Activated T-cell treated with anti-CD3 and anti-CD28 coated beads for 1 hour (primary cell): ENCODE results near the gene HIPK4.
"Not testable (repeated sequence)": the region's sequence is repeated elsewhere in the genome, so short reads cannot be mapped to it uniquely, and the experiment has no call there.

Experiments
- DNase-seq: peaks from one replicate; pipeline ENCODE4 v3.0.0-alpha.2; 2020; ENCODE audit warnings: low read depth

HIPK4 gene

GRCh38 chr19:40392894-40393517 is 3.0 kb upstream of the HIPK4 start:
- no peak for DNase-seq

- no peak for DNase-seq
Measured at GRCh38 chr19:40392123-40392522, 2.1 kb upstream of the HIPK4 start.

GRCh38 chr19:40389404-40390083 is 437 bp downstream of the HIPK4 start:
- no peak for DNase-seq

GRCh38 chr19:40388481-40388880 is 1.5 kb downstream of the HIPK4 start:
- DNase-seq: no peak

- DNase-seq: no peak
Measured at GRCh38 chr19:40387155-40387554, 2.8 kb downstream of the HIPK4 start.

GRCh38 chr19:40383668-40384248 is 6.2 kb downstream of the HIPK4 start:
- DNase-seq: no peak

GRCh38 chr19:40381321-40381720 is 8.7 kb downstream of the HIPK4 start:
- DNase-seq: no peak

GRCh38 chr19:40380199-40381037 is 9.6 kb downstream of the HIPK4 start:
- no peak for DNase-seq

GRCh38 chr19:40379446-40380198 is 10.4 kb downstream of the HIPK4 start:
- DNase-seq: no peak

GRCh38 chr19:40378509-40378908 is 11.5 kb downstream of the HIPK4 start:
- no peak for DNase-seq

- no peak for DNase-seq
Measured at GRCh38 chr19:40377876-40378385, 12.1 kb downstream of the HIPK4 start.

- no peak for DNase-seq
Measured at GRCh38 chr19:40376286-40376862, 13.6 kb downstream of the HIPK4 start.

- DNase-seq: no peak
Measured at GRCh38 chr19:40374084-40374483, 15.9 kb downstream of the HIPK4 start.

- DNase-seq: no peak
Measured at GRCh38 chr19:40371802-40372122, 18.2 kb downstream of the HIPK4 start.

- DNase-seq: no peak
Measured at GRCh38 chr19:40370997-40371801, 18.8 kb downstream of the HIPK4 start.

- DNase-seq: not testable (repeated sequence)
Measured at GRCh38 chr19:40370253-40370652, 19.7 kb downstream of the HIPK4 start.

GRCh38 chr19:40369797-40370196 is 20.2 kb downstream of the HIPK4 start:
- no peak for DNase-seq

GRCh38 chr19:40367577-40368434 is 22.2 kb downstream of the HIPK4 start:
- no peak for DNase-seq

- DNase-seq: no peak
Measured at GRCh38 chr19:40366697-40367561, 23.1 kb downstream of the HIPK4 start.
